Esophagus squamous epithelium (tissue), 5 donors: ENCODE results near the gene FAM53B. TPM values are rescaled to one million over a fixed set of nuclear protein-coding genes. Genes with fewer than 3 reads are reported as not detected.

Experiments
- DNase-seq: peaks from one replicate; lab custom pipeline; 2025; lab: John Stamatoyannopoulos, UW
- H3K27ac ChIP-seq, 4 donors: fragments of 200-600 bp; sonication (generic); one replicate each; pipeline ENCODE4 v1.5.1; 2016 to 2019; ENCODE audit warnings: mild to moderate bottlenecking in 1 of 4
- H3K27me3 ChIP-seq, 4 donors: fragments of 200-600 bp; sonication (generic); 1 replicate in 3 of 4; 2 replicates in 1 of 4; pipeline versions ENCODE4 v1.5.1 to v1.6.0; 2017 to 2021; ENCODE audit warnings: antibody characterized with exemption in 1 of 4
- H3K36me3 ChIP-seq, 3 donors: fragments of 200-600 bp; sonication (generic); one replicate each; pipeline ENCODE4 v1.5.1; 2016 to 2019
- H3K4me1 ChIP-seq, 3 donors: fragments of 200-600 bp; sonication (generic); one replicate each; pipeline ENCODE4 v1.5.1; 2017 to 2019
- H3K4me3 ChIP-seq, 4 donors: fragments of 200-600 bp; sonication (generic); 1 replicate in 3 of 4; 2 replicates in 1 of 4; pipeline ENCODE4 v1.5.1; 2016 to 2019; ENCODE audit warnings: mild to moderate bottlenecking in 2 of 4, moderate library complexity in 1 of 4
- H3K9me3 ChIP-seq, 3 donors: fragments of 200-600 bp; sonication (generic); one replicate each; pipeline ENCODE4 v1.5.1; 2016 to 2019
- CTCF ChIP-seq, 6 experiments: fragments of 450-650 bp in 4 of 6; fragments of 200-600 bp in 2 of 6; sonication (generic) in 2 of 6; IDR thresholded peaks; one replicate each; pipeline ENCODE4 v1.5.1; 2016 to 2019; ENCODE audit warnings: antibody characterized with exemption in 6 of 6, mild to moderate bottlenecking in 4 of 6, moderate library complexity in 4 of 6
- POLR2A ChIP-seq, 4 donors: fragments of 450-650 bp; IDR thresholded peaks; one replicate each; pipeline ENCODE4 v1.6.1; 2017; ENCODE audit warnings: antibody characterized with exemption in 4 of 4, mild to moderate bottlenecking in 4 of 4, moderate library complexity in 3 of 4
- WGBS, 2 donors: methylation state at CpG; one replicate each; pipeline ENCODE4 v1.1.5; 2018; 5-methylcytosine and 5-hydroxymethylcytosine counted together
- intact Hi-C: fragments of 100-400 bp; cut with DNase I; formaldehyde crosslinking; loops from one replicate; pipeline ENCODE4 v1.15.0; 2022
- total RNA-seq, 4 donors: library from RNA; depleted of rRNA; stranded (reverse); fragments of >200 nt; gene quantifications; one replicate each; pipeline ENCODE4 v1.1.0, GENCODE V29; 2016
- donor health status: DM: yes; HTN: yes; CAD: no.

FAM53B gene
- total RNA-seq, 4 donors from 2014 or later = 27.4 to 54.2 (median 31.5) TPM

GRCh38 chr10:124736491-124737136 lies 7.6 kb downstream of the FAM53B start:
- Histone ChIP-seq H3K4me1 (peaks cover 75 to 100% (median 96%) of the 10 kb centered on the region in 3 donors), H3K9me3 (no peaks in the 10 kb centered on the region), H3K27me3 (no peaks in the 10 kb centered on the region), H3K27ac (peak overlapping the region; percentile 93 to 95 (median 94)), H3K4me3 (peak overlapping the region in 2 of 4 donors; percentile 5 to 37), H3K36me3 (no peaks in the 10 kb centered on the region)
- WGBS, 2 donors = 25% methylated on average over 2 to 5 of the region's 11 CpGs
- intact Hi-C loops = loop anchor here (10.0 kb wide), 1 partner anchor 82 kb away; no protein-coding TSS in a partner anchor
- no peak for DNase-seq
- TF ChIP-seq POLR2A (IDR thresholded peaks at IDR 0.05) (no peak), CTCF (IDR thresholded peaks at IDR 0.05) (peak in 1 of 6 experiments; percentile 2)

DNA sequence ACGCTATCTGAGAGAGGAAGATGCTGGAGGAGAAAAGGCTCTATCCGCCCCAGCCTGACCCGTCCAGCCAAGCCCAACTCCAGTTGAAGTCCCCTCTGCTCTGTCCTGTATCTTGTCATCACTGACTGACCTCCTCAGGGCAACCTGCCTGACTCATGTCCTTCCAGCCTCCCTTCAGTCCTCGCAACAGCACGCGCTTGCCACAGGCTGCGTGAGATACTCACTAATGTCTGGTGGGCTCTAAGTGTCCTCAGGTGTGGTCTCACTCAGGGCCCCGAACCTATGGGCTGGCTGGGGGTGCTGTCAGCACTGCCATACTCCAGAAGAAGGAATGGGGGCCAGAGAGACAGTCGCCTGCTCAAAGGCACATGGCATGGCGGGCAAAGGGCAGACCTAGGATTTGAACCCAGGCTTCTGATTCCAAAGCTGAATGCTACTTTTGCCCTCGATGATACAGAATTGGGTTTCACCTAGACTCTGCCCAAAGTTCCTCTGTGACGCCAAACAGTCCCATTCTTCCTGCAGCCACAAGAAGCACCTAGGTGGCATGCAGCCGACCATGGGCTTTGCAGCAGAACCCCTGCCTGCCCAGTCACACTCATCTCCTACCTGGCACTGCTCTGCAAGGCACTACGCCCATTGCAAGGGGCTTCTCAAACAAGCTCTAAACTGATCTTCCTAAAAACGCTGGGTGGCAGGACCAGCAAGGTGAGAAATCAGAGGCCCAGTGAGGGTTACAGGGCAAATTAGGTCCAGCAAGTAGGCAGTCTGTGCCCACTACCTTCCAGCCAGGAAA lies 8.5 kb downstream of the FAM53B start:
- 70 to 87% methylated on average over 8 to 10 of the region's 15 CpGs for WGBS, 2 donors
- H3K4me3 ChIP-seq = peak overlapping the region in 2 of 4 donors; percentile 5 to 37
- H3K36me3 ChIP-seq = peaks cover 0 to 5% (median 0%) of the 10 kb centered on the region in 3 donors
- no peak for DNase-seq
- H3K4me1 ChIP-seq = peaks cover 66 to 100% (median 93%) of the 10 kb centered on the region in 3 donors
- H3K9me3 ChIP-seq = no peaks in the 10 kb centered on the region
- no peaks in the 10 kb centered on the region for H3K27me3 ChIP-seq
- H3K27ac ChIP-seq = peak overlapping the region; percentile 93 to 95 (median 94)
- TF ChIP-seq POLR2A (IDR thresholded peaks at IDR 0.05) (no peak), CTCF (IDR thresholded peaks at IDR 0.05) (no peak)
- intact Hi-C loops = loop anchor here (10.0 kb wide), 1 partner anchor 81 kb away; no protein-coding TSS in a partner anchor

- 40 to 85% methylated on average over 6 to 9 of the region's 16 CpGs for WGBS, 2 donors
- intact Hi-C loops = loop anchor here (10.0 kb wide), 1 partner anchor 80 kb away; no protein-coding TSS in a partner anchor
- no peak overlapping the region for H3K4me3 ChIP-seq
- H3K4me1 ChIP-seq = peaks cover 56 to 100% (median 92%) of the 10 kb centered on the region in 3 donors
- DNase-seq = no peak
- H3K27ac ChIP-seq = peak overlapping the region; percentile 75 to 95 (median 94)
- H3K9me3 ChIP-seq = no peaks in the 10 kb centered on the region
- TF ChIP-seq POLR2A (IDR thresholded peaks at IDR 0.05) (no peak), CTCF (IDR thresholded peaks at IDR 0.05) (no peak)
- H3K27me3 ChIP-seq = no peaks in the 10 kb centered on the region
- peaks cover 0 to 17% (median 0%) of the 10 kb centered on the region in 3 donors for H3K36me3 ChIP-seq
These were observed 9.6 kb downstream of the FAM53B start for GRCh38 chr10:124734311-124735166.

- WGBS, 2 donors = 49 to 55% methylated on average over 13 of the region's 13 CpGs
- Histone ChIP-seq H3K36me3 (peaks cover 0 to 17% (median 0%) of the 10 kb centered on the region in 3 donors), H3K4me1 (peaks cover 55 to 100% (median 92%) of the 10 kb centered on the region in 3 donors), H3K27me3 (no peaks in the 10 kb centered on the region), H3K4me3 (peak overlapping the region in 1 of 4 donors; percentile 5), H3K9me3 (no peaks in the 10 kb centered on the region), H3K27ac (peak overlapping the region; percentile 75 to 95 (median 94))
- TF ChIP-seq POLR2A (IDR thresholded peaks at IDR 0.05) (no peak), CTCF (IDR thresholded peaks at IDR 0.05) (no peak)
- DNase-seq = no peak
- intact Hi-C loops = loop anchor here (10.0 kb wide), 1 partner anchor 79 kb away; no protein-coding TSS in a partner anchor
These were observed 10.5 kb downstream of the FAM53B start for GRCh38 chr10:124733571-124734245.
